AG04449 (cell line): Measurements from ENCODE around the gene EPHA8.

Experiments used
- CTCF ChIA-PET: fragments of 350-600 bp; formaldehyde crosslinking; extraction: SDS; loops from one replicate; lab custom pipeline; 2021; ENCODE audit warnings: antibody characterized with exemption; lab: Yijun Ruan, JAX
- POLR2A ChIA-PET: fragments of 400-600, 350-600 bp; formaldehyde crosslinking; extraction: SDS; loops from one replicate; lab custom pipeline; 2020; ENCODE audit warnings: antibody characterized with exemption, inconsistent platforms; lab: Yijun Ruan, JAX
- DNase-seq: peaks from one replicate; pipeline ENCODE4 v3.0.0-alpha.2; 2010; ENCODE audit warnings: low read depth, low spot score
- H3K4me3 ChIP-seq: 2 replicates; pipeline ENCODE4 v1.5.1; 2011; ENCODE audit warnings: low read depth, mild to moderate bottlenecking, control low read depth, low read length
- CTCF ChIP-seq: IDR thresholded peaks from one replicate; pipeline ENCODE4 v1.5.1; 2011; ENCODE audit warnings: mild to moderate bottlenecking, moderate library complexity, low read length, control low read depth, inconsistent platforms; ENCODE audit not compliant: insufficient read depth; ENCODE audit errors: missing control alignments

Gene EPHA8

GRCh38 chr1:22576150-22576544, 12.9 kb downstream of the EPHA8 start:
- no peak for DNase-seq
- ChIA-PET CTCF (no interaction called here), POLR2A (no interaction called here)
- no peak overlapping the region for H3K4me3 ChIP-seq
- TF ChIP-seq CTCF = no peak

- POLR2A ChIA-PET = no interaction called here
- TF ChIP-seq CTCF = no peak
- CTCF ChIA-PET = no interaction called here
- H3K4me3 ChIP-seq = no peak overlapping the region
- DNase-seq = no peak
These were observed 13.3 kb downstream of the EPHA8 start for GRCh38 chr1:22576617-22577016.

- no peak for TF ChIP-seq CTCF
- ChIA-PET CTCF (no interaction called here), POLR2A (no interaction called here)
- no peak for DNase-seq
- no peak overlapping the region for H3K4me3 ChIP-seq
These were observed 15.6 kb downstream of the EPHA8 start for GRCh38 chr1:22578732-22579361.

- no peak overlapping the region for H3K4me3 ChIP-seq
- DNase-seq = no peak
- ChIA-PET CTCF (no interaction called here), POLR2A (no interaction called here)
- TF ChIP-seq CTCF = no peak
These were observed 16.4 kb downstream of the EPHA8 start for GRCh38 chr1:22579541-22580155.

- POLR2A ChIA-PET = no interaction called here
- H3K4me3 ChIP-seq = no peak overlapping the region
- DNase-seq = no peak
- CTCF ChIA-PET = interaction anchor here (1.0 kb wide), 1 partner anchor 14 kb away, joined by 3 read pairs; no protein-coding TSS in a partner anchor
- no peak for TF ChIP-seq CTCF
These were observed 19.7 kb downstream of the EPHA8 start for GRCh38 chr1:22582661-22583635.
